Activated CD4-positive, alpha-beta memory T cell treated with anti-CD3 and anti-CD28 coated beads for 36 hours (primary cell): ENCODE results near the gene MYL3. TPM values are rescaled to one million over a fixed set of nuclear protein-coding genes. Genes with fewer than 3 reads are reported as not detected.

Experiments used
- CTCF ChIA-PET: fragments of 350-600 bp; sonication (Branson Sonifier 250); formaldehyde crosslinking; loops from one replicate; lab custom pipeline; 2021; ENCODE audit warnings: antibody characterized with exemption, inconsistent platforms; lab: Charles Lee
- POLR2A ChIA-PET: fragments of 350-600 bp; sonication (Branson Sonifier 250); formaldehyde crosslinking; loops from one replicate; lab custom pipeline; 2021; ENCODE audit warnings: antibody characterized with exemption; lab: Charles Lee
- DNase-seq: peaks from one replicate; pipeline ENCODE4 v3.0.0-alpha.2; 2020
- H3K27ac Mint-ChIP-seq: one replicate; pipeline ENCODE4 v1.8.0; 2021; ENCODE audit warnings: mixed read lengths
- H3K27me3 Mint-ChIP-seq: one replicate; pipeline ENCODE4 v1.8.0; 2021; ENCODE audit warnings: mixed read lengths
- H3K36me3 Mint-ChIP-seq: one replicate; pipeline ENCODE4 v1.8.0; 2021; ENCODE audit warnings: mixed read lengths
- H3K4me1 Mint-ChIP-seq: one replicate; pipeline ENCODE4 v1.8.0; 2021; ENCODE audit warnings: low read depth, mixed read lengths
- H3K4me3 Mint-ChIP-seq: one replicate; pipeline ENCODE4 v1.8.0; 2021; ENCODE audit warnings: mild to moderate bottlenecking, mixed read lengths
- H3K9me3 Mint-ChIP-seq: one replicate; pipeline ENCODE4 v1.8.0; 2021; ENCODE audit warnings: mixed read lengths
- intact Hi-C: fragments of 100-400 bp; cut with micrococcal nuclease; formaldehyde crosslinking; loops from one replicate; pipeline ENCODE4 v1.15.1; 2023
- total RNA-seq, 2 experiments: library from RNA; stranded (reverse); gene quantifications; one replicate each; pipeline ENCODE4 v1.2.3, GENCODE V29; 2021

MYL3 gene
- total RNA-seq, 2 experiments from 2014 or later, result not detected

- Mint-ChIP-seq H3K27me3 (no peaks in the 10 kb centered on the region), H3K9me3 (no peaks in the 10 kb centered on the region), H3K4me1 (peaks cover 7% of the 10 kb centered on the region), H3K4me3 (no peak overlapping the region), H3K36me3 (no peaks in the 10 kb centered on the region), H3K27ac (no peak overlapping the region)
- no peak for DNase-seq
- POLR2A ChIA-PET, result no interaction called here
- CTCF ChIA-PET, result no interaction called here
- intact Hi-C loops, result loop anchor here (5.0 kb wide), 1 partner anchor 59 kb away; no protein-coding TSS in a partner anchor
Observed at GRCh38 chr3:46905661-46906451, 42.6 kb upstream of the MYL3 start.

- Mint-ChIP-seq H3K27me3 (no peaks in the 10 kb centered on the region), H3K36me3 (no peaks in the 10 kb centered on the region), H3K9me3 (no peaks in the 10 kb centered on the region), H3K4me3 (no peak overlapping the region), H3K27ac (no peak overlapping the region), H3K4me1 (peaks cover 7% of the 10 kb centered on the region)
- ChIA-PET CTCF (interaction anchor here (0.6 kb wide), 1 partner anchor 8 kb away, joined by 5 read pairs; no protein-coding TSS in a partner anchor), POLR2A (no interaction called here)
- intact Hi-C loops, result loop anchor here (5.0 kb wide), 1 partner anchor 58 kb away; no protein-coding TSS in a partner anchor
- no peak for DNase-seq
Observed at GRCh38 chr3:46905213-46905560, 41.9 kb upstream of the MYL3 start.

GRCh38 chr3:46904303-46905212, 41.3 kb upstream of the MYL3 start:
- no peaks in the 10 kb centered on the region for H3K36me3 Mint-ChIP-seq
- intact Hi-C loops, result loop anchor here (5.0 kb wide), 1 partner anchor 57 kb away; no protein-coding TSS in a partner anchor
- H3K27ac Mint-ChIP-seq, result no peak overlapping the region
- POLR2A ChIA-PET, result no interaction called here
- DNase-seq, result no peak
- CTCF ChIA-PET, result interaction anchor here (0.6 kb wide), 1 partner anchor 9 kb away, joined by 5 read pairs; no protein-coding TSS in a partner anchor
- no peaks in the 10 kb centered on the region for H3K27me3 Mint-ChIP-seq
- no peaks in the 10 kb centered on the region for H3K9me3 Mint-ChIP-seq
- H3K4me3 Mint-ChIP-seq, result no peak overlapping the region
- H3K4me1 Mint-ChIP-seq, result peaks cover 5% of the 10 kb centered on the region

- Mint-ChIP-seq H3K9me3 (no peaks in the 10 kb centered on the region), H3K27me3 (peaks cover 6% of the 10 kb centered on the region), H3K4me1 (peaks cover 3% of the 10 kb centered on the region), H3K27ac (no peak overlapping the region), H3K36me3 (no peaks in the 10 kb centered on the region), H3K4me3 (no peak overlapping the region)
- intact Hi-C loops, result no loop called here
- CTCF ChIA-PET, result interaction anchor here (1.7 kb wide), 1 partner anchor 13 kb away, joined by 3 read pairs; no protein-coding TSS in a partner anchor
- POLR2A ChIA-PET, result no interaction called here
- DNase-seq, result no peak
Observed at GRCh38 chr3:46903341-46904302, 40.4 kb upstream of the MYL3 start.

GRCh38 chr3:46902188-46902631, 39.0 kb upstream of the MYL3 start:
- H3K27me3 Mint-ChIP-seq, result peaks cover 14% of the 10 kb centered on the region
- no peaks in the 10 kb centered on the region for H3K36me3 Mint-ChIP-seq
- no peak overlapping the region for H3K27ac Mint-ChIP-seq
- H3K4me3 Mint-ChIP-seq, result no peak overlapping the region
- CTCF ChIA-PET, result interaction anchor here (1.7 kb wide), 1 partner anchor 12 kb away, joined by 3 read pairs; no protein-coding TSS in a partner anchor
- DNase-seq, result no peak
- H3K9me3 Mint-ChIP-seq, result no peaks in the 10 kb centered on the region
- POLR2A ChIA-PET, result no interaction called here
- peaks cover 5% of the 10 kb centered on the region for H3K4me1 Mint-ChIP-seq
- intact Hi-C loops, result no loop called here

- CTCF ChIA-PET, result interaction anchor here (1.7 kb wide), 1 partner anchor 11 kb away, joined by 3 read pairs; no protein-coding TSS in a partner anchor
- intact Hi-C loops, result no loop called here
- H3K36me3 Mint-ChIP-seq, result no peaks in the 10 kb centered on the region
- no peaks in the 10 kb centered on the region for H3K9me3 Mint-ChIP-seq
- H3K27ac Mint-ChIP-seq, result no peak overlapping the region
- peaks cover 5% of the 10 kb centered on the region for H3K4me1 Mint-ChIP-seq
- H3K27me3 Mint-ChIP-seq, result peaks cover 18% of the 10 kb centered on the region
- no peak for DNase-seq
- H3K4me3 Mint-ChIP-seq, result no peak overlapping the region
- POLR2A ChIA-PET, result no interaction called here
Observed at GRCh38 chr3:46901591-46902187, 38.4 kb upstream of the MYL3 start.

- peaks cover 5% of the 10 kb centered on the region for H3K4me1 Mint-ChIP-seq
- H3K27me3 Mint-ChIP-seq, result peaks cover 19% of the 10 kb centered on the region
- intact Hi-C loops, result no loop called here
- no peak overlapping the region for H3K27ac Mint-ChIP-seq
- POLR2A ChIA-PET, result no interaction called here
- no peak overlapping the region for H3K4me3 Mint-ChIP-seq
- DNase-seq, result no peak
- no peaks in the 10 kb centered on the region for H3K9me3 Mint-ChIP-seq
- H3K36me3 Mint-ChIP-seq, result no peaks in the 10 kb centered on the region
- CTCF ChIA-PET, result interaction anchor here (1.1 kb wide), 1 partner anchor 13 kb away, joined by 3 read pairs; no protein-coding TSS in a partner anchor
Observed at GRCh38 chr3:46901061-46901460, 37.8 kb upstream of the MYL3 start.

- Mint-ChIP-seq H3K27ac (no peak overlapping the region), H3K36me3 (no peaks in the 10 kb centered on the region), H3K9me3 (no peaks in the 10 kb centered on the region), H3K4me3 (no peak overlapping the region), H3K4me1 (peaks cover 5% of the 10 kb centered on the region), H3K27me3 (peaks cover 19% of the 10 kb centered on the region)
- no peak for DNase-seq
- intact Hi-C loops, result no loop called here
- POLR2A ChIA-PET, result no interaction called here
- CTCF ChIA-PET, result interaction anchor here (1.1 kb wide), 1 partner anchor 12 kb away, joined by 3 read pairs; no protein-coding TSS in a partner anchor
Observed at GRCh38 chr3:46900356-46900755, 37.1 kb upstream of the MYL3 start.

GRCh38 chr3:46900007-46900292, 36.7 kb upstream of the MYL3 start:
- POLR2A ChIA-PET, result no interaction called here
- Mint-ChIP-seq H3K27me3 (peaks cover 19% of the 10 kb centered on the region), H3K9me3 (no peaks in the 10 kb centered on the region), H3K4me3 (no peak overlapping the region), H3K36me3 (no peaks in the 10 kb centered on the region), H3K4me1 (peaks cover 5% of the 10 kb centered on the region), H3K27ac (no peak overlapping the region)
- intact Hi-C loops, result no loop called here
- DNase-seq, result no peak
- CTCF ChIA-PET, result interaction anchor here (1.1 to 3.5 kb wide), 2 partner anchors 9 to 12 kb away, joined by 3 to 15 read pairs; no protein-coding TSS in a partner anchor

GRCh38 chr3:46899151-46900006, 36.1 kb upstream of the MYL3 start:
- Mint-ChIP-seq H3K4me1 (peaks cover 5% of the 10 kb centered on the region), H3K27me3 (peaks cover 19% of the 10 kb centered on the region), H3K9me3 (no peaks in the 10 kb centered on the region), H3K4me3 (no peak overlapping the region), H3K36me3 (no peaks in the 10 kb centered on the region), H3K27ac (no peak overlapping the region)
- DNase-seq, result no peak
- CTCF ChIA-PET, result interaction anchor here (3.5 kb wide), 1 partner anchor 10 kb away, joined by 15 read pairs; no protein-coding TSS in a partner anchor
- POLR2A ChIA-PET, result no interaction called here
- intact Hi-C loops, result no loop called here
